Right atrium auricular region (tissue), 2 donors: ENCODE measurements around the gene SCARB2. TPM values are rescaled to one million over a fixed set of nuclear protein-coding genes. Genes with fewer than 3 reads are reported as not detected.

ENCODE experiments used
- DNase-seq: peaks from one replicate; pipeline ENCODE4 v3.0.0-alpha.2; 2019; ENCODE audit warnings: low spot score
- H3K27ac ChIP-seq, 2 donors: fragments of 200-600 bp; sonication (generic); 1 replicate in 1 of 2; 2 replicates in 1 of 2; pipeline ENCODE4 v1.5.1; 2016 to 2019
- H3K27me3 ChIP-seq, 2 donors: fragments of 200-600 bp; sonication (generic); one replicate each; pipeline versions ENCODE4 v1.5.1 to v1.6.0; 2017 to 2019
- H3K36me3 ChIP-seq: fragments of 200-600 bp; sonication (generic); one replicate; pipeline ENCODE4 v1.5.1; 2016
- H3K4me1 ChIP-seq, 2 donors: fragments of 200-600 bp; sonication (generic); one replicate each; pipeline versions ENCODE4 v1.5.1 to v1.6.0; 2017 to 2019
- H3K4me3 ChIP-seq, 2 donors: fragments of 200-600 bp; sonication (generic); 1 replicate in 1 of 2; 2 replicates in 1 of 2; pipeline ENCODE4 v1.5.1; 2017 to 2019; ENCODE audit warnings: mild to moderate bottlenecking in 1 of 2, moderate library complexity in 1 of 2
- H3K9me3 ChIP-seq, 2 donors: fragments of 200-600 bp; sonication (generic); one replicate each; pipeline ENCODE4 v1.5.1; 2019
- total RNA-seq, 2 donors: library from RNA; depleted of rRNA; stranded (reverse); fragments of >200 nt; gene quantifications; one replicate each; pipeline ENCODE4 v1.1.0, GENCODE V29; 2016
- TF ChIP-seq, protein P1 (sequence below), 2 donors: fragments of 200-600 bp; sonication (generic); IDR thresholded peaks; one replicate each; pipeline ENCODE4 v1.5.1; 2019; ENCODE audit warnings: antibody characterized with exemption in 2 of 2

The SCARB2 gene
- total RNA-seq, 2 donors from 2014 or later = 86.4 to 103 TPM

DNA sequence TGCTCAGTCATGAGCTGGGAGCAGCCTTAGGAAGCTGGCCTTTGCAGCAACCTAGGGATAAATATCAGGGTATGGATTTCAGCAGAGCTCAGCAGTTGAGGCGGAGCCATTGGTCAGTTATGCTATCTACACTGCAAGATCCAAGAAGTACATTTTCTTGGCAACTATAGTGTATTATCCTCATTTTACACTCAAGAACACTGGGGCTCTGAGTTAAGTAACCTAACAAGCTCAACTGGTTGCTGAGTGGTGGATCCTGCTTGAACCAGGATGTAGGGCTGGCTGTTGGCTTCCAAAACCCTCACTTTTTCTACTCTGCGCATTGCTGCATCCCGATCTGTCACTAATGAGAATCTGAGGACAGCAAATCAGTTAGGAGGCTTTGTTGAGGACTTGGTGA, 1.5 kb upstream of the SCARB2 start:
- TF ChIP-seq, protein P1, sequence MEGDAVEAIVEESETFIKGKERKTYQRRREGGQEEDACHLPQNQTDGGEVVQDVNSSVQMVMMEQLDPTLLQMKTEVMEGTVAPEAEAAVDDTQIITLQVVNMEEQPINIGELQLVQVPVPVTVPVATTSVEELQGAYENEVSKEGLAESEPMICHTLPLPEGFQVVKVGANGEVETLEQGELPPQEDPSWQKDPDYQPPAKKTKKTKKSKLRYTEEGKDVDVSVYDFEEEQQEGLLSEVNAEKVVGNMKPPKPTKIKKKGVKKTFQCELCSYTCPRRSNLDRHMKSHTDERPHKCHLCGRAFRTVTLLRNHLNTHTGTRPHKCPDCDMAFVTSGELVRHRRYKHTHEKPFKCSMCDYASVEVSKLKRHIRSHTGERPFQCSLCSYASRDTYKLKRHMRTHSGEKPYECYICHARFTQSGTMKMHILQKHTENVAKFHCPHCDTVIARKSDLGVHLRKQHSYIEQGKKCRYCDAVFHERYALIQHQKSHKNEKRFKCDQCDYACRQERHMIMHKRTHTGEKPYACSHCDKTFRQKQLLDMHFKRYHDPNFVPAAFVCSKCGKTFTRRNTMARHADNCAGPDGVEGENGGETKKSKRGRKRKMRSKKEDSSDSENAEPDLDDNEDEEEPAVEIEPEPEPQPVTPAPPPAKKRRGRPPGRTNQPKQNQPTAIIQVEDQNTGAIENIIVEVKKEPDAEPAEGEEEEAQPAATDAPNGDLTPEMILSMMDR (IDR thresholded peaks at IDR 0.05) = no peak
- H3K36me3 ChIP-seq = no peaks in the 10 kb centered on the region
- H3K4me3 ChIP-seq = no peak overlapping the region
- H3K4me1 ChIP-seq = peaks cover 0 to 62% of the 10 kb centered on the region in 2 donors
- peak overlapping the region in 1 of 2 donors; percentile 98 for H3K27ac ChIP-seq
- no peaks in the 10 kb centered on the region for H3K27me3 ChIP-seq
- no peak for DNase-seq
- H3K9me3 ChIP-seq = no peaks in the 10 kb centered on the region

DNA sequence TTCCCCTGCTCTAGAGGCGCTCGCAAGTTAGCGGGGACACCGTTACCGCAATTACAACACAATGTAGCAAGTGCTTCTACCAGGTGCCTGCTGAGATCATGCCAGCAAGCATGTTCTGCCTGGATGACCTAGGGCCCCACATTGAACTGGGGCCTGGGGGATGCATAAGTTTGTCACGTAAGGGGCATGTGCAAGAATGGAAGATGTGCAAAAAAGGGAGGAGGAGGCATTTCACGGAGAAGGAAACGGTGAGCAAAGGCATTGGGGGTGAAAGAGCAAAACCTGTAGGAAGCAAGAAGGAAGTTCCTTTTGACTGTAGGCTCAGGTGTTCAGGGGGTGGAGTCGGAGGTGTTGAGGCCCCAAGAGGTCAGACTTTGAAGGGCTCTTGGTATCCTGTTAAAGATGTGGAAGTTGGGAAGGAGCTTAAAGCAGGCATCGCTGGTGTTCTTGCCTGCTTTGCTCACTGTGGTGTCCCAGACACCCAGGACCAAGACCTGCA, 602 bp upstream of the SCARB2 start:
- H3K27ac ChIP-seq = peak overlapping the region; percentile 98 to 99
- no peaks in the 10 kb centered on the region for H3K27me3 ChIP-seq
- TF ChIP-seq, protein P1 (IDR thresholded peaks at IDR 0.05) = no peak
- no peaks in the 10 kb centered on the region for H3K9me3 ChIP-seq
- H3K4me1 ChIP-seq = peaks cover 0 to 66% of the 10 kb centered on the region in 2 donors
- no peak for DNase-seq
- no peaks in the 10 kb centered on the region for H3K36me3 ChIP-seq
- peak overlapping the region; percentile 76 to 81 for H3K4me3 ChIP-seq

DNA sequence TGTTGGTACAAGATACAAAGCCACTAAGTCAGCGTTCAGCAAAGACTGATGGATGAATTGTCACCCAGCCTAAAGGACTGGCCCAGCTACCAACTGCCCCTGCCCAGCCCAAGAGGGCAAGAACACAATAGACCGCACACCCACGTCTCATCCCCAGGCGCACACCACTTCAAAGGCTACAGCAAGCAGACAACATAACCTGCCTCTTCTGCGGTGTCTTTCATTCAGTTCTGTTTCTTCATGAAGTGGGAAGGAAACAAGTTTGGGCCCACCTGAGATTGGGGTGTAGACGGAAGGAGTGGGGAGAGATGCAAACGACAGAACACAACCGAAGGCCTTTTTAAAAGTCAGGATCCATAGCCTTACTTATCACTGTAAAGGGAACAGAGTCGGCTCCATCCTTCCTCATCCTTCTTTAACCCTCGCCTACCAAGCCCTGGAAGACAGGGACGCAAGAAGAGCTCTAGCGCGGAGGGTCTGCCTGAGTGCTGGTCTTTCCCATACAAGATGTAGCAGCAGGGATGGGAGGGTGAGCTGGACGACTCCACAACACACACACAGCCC, 691 bp downstream of the SCARB2 start:
- no peaks in the 10 kb centered on the region for H3K27me3 ChIP-seq
- H3K36me3 ChIP-seq = no peaks in the 10 kb centered on the region
- no peak for DNase-seq
- H3K9me3 ChIP-seq = no peaks in the 10 kb centered on the region
- peak overlapping the region; percentile 76 to 81 for H3K4me3 ChIP-seq
- TF ChIP-seq, protein P1 (IDR thresholded peaks at IDR 0.05) = no peak
- peaks cover 0 to 73% of the 10 kb centered on the region in 2 donors for H3K4me1 ChIP-seq
- peak overlapping the region; percentile 98 to 99 for H3K27ac ChIP-seq

DNA sequence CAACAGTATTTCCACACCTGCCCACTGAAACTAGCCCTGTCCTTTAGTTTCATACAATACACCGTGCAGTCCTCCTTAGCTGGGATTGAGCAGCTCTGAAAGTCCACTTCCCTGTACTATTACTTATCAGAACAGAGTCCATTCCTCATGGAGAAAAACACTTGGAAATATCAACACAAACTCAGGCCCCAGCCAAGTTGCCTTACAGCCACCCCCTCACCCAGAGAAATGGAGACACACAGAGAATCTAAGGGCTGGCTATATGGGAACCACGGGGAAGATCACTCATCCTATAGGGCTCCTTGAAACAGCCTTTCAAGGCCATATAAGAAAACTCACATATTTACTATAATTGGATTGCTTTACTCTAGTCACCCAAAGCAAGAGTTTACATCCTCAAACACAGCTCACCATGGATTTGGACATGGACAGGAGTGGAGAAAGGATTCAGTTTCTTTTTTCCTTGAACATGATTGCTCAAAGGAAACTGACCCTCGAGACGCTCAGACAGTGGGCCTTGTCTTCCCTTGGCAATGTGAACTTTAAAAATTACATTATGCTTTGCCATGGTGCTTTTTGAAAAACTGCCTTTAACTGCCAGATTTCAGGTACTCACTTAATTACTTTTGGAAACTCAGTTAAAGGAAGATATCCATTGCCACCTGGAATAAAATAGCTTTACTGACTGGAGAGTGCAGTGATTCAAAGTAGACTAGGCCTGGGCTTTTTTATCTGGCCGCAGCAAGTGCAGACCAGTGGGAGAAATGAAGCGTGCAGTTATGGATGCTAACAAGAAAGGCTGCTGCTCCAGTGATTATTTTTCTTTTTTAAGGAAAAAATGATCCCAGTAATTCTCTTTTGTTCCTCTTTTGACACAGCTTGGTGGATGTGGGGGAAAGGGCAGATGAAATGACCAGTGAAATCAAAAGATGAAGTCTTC, 1.6 kb downstream of the SCARB2 start:
- Histone ChIP-seq H3K4me1 (peaks cover 0 to 76% of the 10 kb centered on the region in 2 donors), H3K27ac (peak overlapping the region; percentile 98 to 99), H3K4me3 (peak overlapping the region; percentile 76 to 81), H3K36me3 (no peaks in the 10 kb centered on the region), H3K9me3 (no peaks in the 10 kb centered on the region), H3K27me3 (no peaks in the 10 kb centered on the region)
- TF ChIP-seq, protein P1 (IDR thresholded peaks at IDR 0.05) = no peak
- no peak for DNase-seq

DNA sequence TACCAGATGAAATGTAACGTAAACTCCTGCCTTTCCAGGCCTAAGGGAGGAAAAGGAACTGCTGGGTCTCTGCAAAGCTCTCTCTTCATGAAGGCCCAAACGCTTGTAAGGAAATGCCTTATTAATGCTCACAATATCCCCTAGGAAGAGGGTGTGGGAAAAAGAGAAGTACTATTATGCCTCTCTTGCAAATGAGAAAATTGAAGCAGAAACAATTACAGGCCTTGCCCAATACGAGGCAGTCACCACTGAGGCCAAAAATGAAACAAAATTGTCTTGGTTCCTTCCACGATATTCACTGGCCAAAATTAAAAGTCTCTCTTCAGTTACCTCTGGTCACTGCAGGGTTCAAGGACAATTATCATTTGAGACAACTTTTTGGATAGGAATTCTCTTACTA, 3.2 kb downstream of the SCARB2 start:
- Histone ChIP-seq H3K9me3 (no peaks in the 10 kb centered on the region), H3K27ac (peak overlapping the region; percentile 98 to 99), H3K4me1 (peaks cover 0 to 86% of the 10 kb centered on the region in 2 donors), H3K36me3 (no peaks in the 10 kb centered on the region), H3K27me3 (no peaks in the 10 kb centered on the region), H3K4me3 (no peak overlapping the region)
- DNase-seq = no peak
- TF ChIP-seq, protein P1 (IDR thresholded peaks at IDR 0.05) = no peak
